HG03045 (cell line): ENCODE results near the gene GLG1.
"Not testable (repeated sequence)": the region's sequence is repeated elsewhere in the genome, so short reads cannot be mapped to it uniquely, and the experiment has no call there.

Experiments
- ATAC-seq: cut with Tn5 transposase; IDR thresholded peaks from one replicate; pipeline ENCODE4 v1.9.1; 2021; ENCODE audit warnings: mild to moderate bottlenecking, moderate library complexity; ENCODE audit not compliant: unreplicated experiment

Gene GLG1

GRCh38 chr16:74575807-74576643, 30.9 kb downstream of the GLG1 start:
- ATAC-seq, result no peak

DNA sequence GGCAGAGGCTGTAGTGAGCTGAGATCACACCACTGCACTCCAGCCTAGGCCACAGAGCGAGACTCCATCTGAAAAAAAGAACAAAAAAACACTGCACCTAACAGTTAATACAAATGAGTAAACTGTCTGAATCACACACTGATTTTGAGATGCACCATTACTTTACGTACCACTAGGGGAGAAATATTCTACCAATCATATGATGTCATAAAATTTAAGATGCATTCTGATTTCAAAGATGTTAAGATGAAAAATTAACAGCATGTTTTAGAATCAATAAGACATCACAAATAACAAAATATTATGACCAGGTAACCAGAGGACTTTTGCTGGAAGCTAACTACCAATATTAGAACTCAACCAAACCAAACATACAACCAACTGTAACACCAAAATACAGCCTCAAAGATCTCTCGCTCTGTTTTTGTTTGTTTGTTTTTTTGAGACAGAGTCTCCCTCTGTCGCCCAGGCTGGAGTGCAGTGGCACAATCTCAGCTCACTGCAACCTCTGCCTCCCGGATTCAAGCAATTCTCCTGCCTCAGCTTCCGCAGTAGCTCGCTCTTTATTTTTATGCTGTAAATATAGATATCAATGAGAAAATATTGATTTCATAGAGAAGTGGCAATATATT, 31.6 kb downstream of the GLG1 start:
- no peak for ATAC-seq

GRCh38 chr16:74574146-74574545, 32.8 kb downstream of the GLG1 start:
- no peak for ATAC-seq

DNA sequence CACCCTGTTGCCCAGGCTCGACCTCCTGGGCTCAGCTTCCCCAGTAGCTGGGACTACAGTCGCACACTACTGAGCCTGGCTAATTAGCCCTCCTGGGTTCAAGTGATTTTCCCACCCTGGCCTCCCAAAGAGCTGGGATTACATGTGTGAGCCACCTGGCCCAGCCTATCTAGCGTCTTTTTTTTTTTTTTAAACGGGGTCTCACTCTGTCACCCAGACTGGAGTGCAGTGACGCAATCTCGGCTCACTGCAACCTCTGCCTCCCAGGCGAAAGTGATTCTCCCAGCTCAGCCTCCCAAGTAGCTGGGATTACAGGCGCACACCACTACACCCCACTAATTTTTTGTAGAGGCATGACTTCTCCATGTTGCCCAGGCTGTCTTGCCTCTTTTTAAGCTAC, 33.3 kb downstream of the GLG1 start:
- no peak for ATAC-seq

- ATAC-seq, result no peak
Measured at GRCh38 chr16:74570412-74571301, 36.3 kb downstream of the GLG1 start.

DNA sequence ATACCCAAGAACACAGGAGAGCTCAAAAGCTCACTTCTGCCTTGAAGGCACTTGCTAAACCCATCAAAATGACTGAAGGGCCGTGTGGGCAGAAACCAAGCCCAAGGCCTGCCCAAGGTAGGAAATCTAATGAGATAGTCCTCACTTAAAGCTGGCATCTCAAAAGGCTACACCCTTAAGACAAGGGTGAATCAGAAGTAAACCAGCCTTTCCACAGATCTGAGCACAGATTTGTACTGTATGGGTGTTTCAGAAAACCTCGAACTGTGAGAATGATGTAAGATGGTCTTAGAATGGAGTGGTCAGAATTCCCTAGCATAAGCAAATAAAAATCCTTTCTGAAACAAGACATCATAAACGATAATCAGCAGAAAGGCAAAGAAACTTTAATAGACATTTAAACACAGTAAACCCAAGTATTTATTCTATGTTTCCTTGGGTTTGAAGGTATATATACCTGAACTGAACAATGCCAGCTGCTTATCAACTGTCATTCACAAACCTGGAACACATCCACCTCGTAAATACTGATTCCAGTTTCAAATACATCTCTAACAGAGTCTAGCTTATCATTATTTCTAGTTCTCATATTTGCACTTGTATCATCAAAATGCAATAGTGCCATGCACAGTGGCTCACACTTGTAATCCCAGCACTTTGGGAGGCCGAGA, 37.8 kb downstream of the GLG1 start:
- no peak for ATAC-seq

- ATAC-seq, result no peak
Measured at GRCh38 chr16:74567901-74568300, 39.0 kb downstream of the GLG1 start.

- ATAC-seq, result no peak
Measured at GRCh38 chr16:74565378-74565777, 41.5 kb downstream of the GLG1 start.

- ATAC-seq, result no peak
Measured at GRCh38 chr16:74564451-74564984, 42.4 kb downstream of the GLG1 start.

GRCh38 chr16:74563828-74564263, 43.1 kb downstream of the GLG1 start:
- ATAC-seq, result no peak

- no peak for ATAC-seq
Measured at GRCh38 chr16:74562117-74562516, 44.8 kb downstream of the GLG1 start.

DNA sequence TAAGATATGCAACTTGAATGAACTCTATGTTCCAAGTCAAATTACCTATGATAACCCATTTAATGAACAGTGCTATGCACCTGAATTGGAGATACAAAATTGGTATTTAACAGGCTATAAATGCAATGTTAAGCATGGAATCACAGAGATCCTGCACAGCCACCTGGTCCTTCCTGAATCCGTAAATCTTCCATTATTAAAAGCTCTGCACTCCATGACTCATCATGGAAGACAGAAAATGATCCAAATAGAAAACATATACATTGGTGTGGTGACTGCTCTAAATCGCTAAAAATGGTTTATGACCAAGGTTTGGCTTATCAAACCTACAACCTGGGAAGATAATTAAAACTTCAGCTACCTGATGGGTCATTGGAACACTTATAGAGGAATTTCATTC, 45.3 kb downstream of the GLG1 start:
- no peak for ATAC-seq

GRCh38 chr16:74560912-74561311, 46.0 kb downstream of the GLG1 start:
- no peak for ATAC-seq

- no peak for ATAC-seq
Measured at GRCh38 chr16:74558873-74559272, 48.0 kb downstream of the GLG1 start.

DNA sequence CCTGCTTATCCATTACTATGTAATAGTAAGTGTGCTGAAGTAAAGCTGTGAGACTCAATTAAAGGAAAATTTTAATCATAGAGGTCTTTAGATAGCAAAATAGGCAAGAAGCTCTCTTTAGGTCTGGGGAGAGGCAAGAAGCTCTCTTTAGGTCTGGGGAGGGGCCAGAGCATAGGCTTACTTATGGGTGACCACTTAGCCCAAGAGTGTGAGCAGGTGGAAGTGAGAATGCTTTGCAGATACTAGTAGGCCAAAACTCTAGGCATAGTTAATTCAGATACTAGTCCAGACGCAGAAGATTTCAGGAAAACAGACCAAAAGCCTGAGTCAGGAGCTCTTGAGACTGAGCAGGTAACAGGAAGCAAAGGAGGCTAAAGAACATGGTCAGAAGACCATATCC, 49.6 kb downstream of the GLG1 start:
- ATAC-seq, result no peak

DNA sequence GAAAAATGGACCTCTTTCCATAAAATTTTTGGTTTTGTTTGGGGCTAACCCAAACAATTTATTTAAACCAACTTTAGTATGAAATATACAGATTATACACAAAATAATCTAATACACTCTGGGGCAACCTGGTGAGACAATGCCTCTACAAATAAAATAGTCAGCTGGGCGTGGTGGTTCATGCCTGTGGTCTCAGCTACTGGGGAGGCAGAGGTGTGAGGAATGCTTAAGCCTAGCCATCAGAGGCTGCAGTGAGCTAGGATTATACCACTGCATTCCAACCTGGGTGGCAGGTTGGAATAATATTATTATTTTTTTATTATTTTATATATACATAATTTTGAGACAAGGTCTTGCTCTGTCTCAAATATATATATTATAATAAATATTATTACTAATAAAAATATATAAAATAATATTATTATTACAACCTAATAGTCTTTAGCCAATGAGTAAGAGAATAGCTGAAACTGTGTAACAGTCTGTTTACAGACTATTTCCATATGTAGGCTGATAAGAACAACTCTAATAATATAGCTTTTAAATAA, 50.5 kb downstream of the GLG1 start:
- ATAC-seq, result no peak

DNA sequence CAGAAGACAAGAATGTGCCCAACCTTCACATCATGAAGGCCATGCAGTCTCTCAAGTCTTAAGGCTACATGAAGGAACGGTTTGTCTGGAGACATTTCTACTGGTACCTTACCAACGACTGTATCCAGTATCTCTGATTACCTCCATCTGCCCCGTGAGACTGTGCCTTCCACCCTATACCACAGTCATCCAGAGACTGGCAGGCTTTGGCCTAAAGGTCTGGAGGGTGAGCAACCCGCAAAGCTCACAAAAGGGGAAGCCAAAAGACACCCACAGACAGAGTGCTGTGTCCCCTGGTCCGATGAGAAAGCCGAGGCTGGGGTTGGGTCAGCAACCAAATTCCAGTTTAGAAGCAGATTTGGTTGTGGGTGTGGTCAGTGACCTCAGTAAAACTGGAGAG, 54.6 kb downstream of the GLG1 start:
- not testable (repeated sequence) for ATAC-seq

DNA sequence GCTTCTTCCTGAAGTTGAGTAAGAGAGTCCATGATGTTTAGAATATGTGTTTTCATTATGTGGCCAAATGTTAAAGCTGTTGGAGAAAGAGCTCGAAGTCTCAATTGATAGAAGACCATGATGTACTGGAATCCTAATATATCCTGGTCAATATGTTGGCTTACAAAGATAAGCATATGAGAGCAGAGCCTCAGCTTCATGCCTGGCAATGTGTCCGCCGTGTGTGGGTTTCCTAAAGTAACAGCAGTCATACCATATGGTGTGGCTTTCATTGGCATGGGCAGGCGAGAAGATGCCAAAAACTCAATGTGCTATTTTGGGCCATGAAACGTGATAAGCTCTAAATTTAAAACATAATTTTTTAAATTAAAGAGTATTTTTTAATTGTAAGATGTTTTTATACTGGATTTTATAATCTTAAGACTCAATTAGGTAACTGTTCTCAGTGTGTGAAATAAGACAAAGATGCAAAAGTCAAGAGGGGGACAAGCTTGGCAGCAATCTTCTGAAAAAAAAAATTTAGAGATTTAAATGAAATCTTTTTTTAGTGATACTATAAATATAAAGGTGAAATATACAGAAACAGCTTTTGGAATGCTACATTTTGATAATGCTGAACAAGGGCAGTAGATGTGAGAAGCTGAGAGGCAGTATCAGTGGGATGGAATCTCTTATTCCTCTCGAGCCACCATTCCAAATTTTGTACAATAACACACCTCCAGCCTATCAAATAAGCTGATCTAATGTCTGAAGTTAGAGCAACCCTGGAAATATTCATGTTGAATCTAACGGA, 56.5 kb downstream of the GLG1 start:
- not testable (repeated sequence) for ATAC-seq

GRCh38 chr16:74546112-74546511, 60.8 kb downstream of the GLG1 start:
- not testable (repeated sequence) for ATAC-seq
